Tibial nerve (tissue), 4 donors: ENCODE measurements around the gene GRIP2.

Experiments
- EP300 ChIP-seq, 2 donors: sonication (generic); formaldehyde crosslinking; IDR thresholded peaks; one replicate each; pipeline ENCODE4 v1.6.1; 2017; ENCODE audit warnings: antibody characterized with exemption in 2 of 2, mild to moderate bottlenecking in 1 of 2
- TF ChIP-seq, protein P1 (sequence below), 5 experiments: fragments of 200-600 bp in 3 of 5; fragments of 450-650 bp in 2 of 5; sonication (generic) in 3 of 5; IDR thresholded peaks; one replicate each; pipeline ENCODE4 v1.5.1; 2016 to 2019; ENCODE audit warnings: antibody characterized with exemption in 5 of 5, mild to moderate bottlenecking in 3 of 5, moderate library complexity in 2 of 5

GRCh38 chr3:14558029-14558428, 17.9 kb upstream of the GRIP2 start:
- TF ChIP-seq, protein P1, sequence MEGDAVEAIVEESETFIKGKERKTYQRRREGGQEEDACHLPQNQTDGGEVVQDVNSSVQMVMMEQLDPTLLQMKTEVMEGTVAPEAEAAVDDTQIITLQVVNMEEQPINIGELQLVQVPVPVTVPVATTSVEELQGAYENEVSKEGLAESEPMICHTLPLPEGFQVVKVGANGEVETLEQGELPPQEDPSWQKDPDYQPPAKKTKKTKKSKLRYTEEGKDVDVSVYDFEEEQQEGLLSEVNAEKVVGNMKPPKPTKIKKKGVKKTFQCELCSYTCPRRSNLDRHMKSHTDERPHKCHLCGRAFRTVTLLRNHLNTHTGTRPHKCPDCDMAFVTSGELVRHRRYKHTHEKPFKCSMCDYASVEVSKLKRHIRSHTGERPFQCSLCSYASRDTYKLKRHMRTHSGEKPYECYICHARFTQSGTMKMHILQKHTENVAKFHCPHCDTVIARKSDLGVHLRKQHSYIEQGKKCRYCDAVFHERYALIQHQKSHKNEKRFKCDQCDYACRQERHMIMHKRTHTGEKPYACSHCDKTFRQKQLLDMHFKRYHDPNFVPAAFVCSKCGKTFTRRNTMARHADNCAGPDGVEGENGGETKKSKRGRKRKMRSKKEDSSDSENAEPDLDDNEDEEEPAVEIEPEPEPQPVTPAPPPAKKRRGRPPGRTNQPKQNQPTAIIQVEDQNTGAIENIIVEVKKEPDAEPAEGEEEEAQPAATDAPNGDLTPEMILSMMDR (IDR thresholded peaks at IDR 0.05), result no peak
- no peak for TF ChIP-seq EP300 (IDR thresholded peaks at IDR 0.05)
